ENCODE measurements around the gene KCNRG.
"Not testable (repeated sequence)": the region's sequence is repeated elsewhere in the genome, so short reads cannot be mapped to it uniquely, and the experiment has no call there.

KCNRG gene

DNA sequence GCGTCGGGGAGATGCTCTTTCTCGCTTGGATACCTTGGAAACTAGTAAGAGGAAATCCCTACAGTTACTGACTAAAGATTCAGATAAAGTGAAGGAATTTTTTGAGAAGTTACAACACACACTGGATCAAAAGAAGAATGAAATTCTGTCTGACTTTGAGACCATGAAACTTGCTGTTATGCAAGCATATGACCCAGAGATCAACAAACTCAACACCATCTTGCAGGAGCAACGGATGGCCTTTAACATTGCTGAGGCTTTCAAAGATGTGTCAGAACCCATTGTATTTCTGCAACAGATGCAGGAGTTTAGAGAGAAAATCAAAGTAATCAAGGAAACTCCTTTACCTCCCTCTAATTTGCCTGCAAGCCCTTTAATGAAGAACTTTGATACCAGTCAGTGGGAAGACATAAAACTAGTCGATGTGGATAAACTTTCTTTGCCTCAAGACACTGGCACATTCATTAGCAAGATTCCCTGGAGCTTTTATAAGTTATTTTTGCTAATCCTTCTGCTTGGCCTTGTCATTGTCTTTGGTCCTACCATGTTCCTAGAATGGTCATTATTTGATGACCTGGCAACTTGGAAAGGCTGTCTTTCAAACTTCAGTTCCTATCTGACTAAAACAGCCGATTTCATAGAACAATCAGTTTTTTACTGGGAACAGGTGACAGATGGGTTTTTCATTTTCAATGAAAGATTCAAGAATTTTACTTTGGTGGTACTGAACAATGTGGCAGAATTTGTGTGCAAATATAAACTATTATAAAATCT lies 2.7 kb upstream of the KCNRG start:
- DNase-seq: no peak

GRCh38 chr13:50014386-50014785 lies 858 bp upstream of the KCNRG start:
- no peak for DNase-seq

GRCh38 chr13:50015750-50016149 lies 506 bp downstream of the KCNRG start:
- no peak for DNase-seq

DNA sequence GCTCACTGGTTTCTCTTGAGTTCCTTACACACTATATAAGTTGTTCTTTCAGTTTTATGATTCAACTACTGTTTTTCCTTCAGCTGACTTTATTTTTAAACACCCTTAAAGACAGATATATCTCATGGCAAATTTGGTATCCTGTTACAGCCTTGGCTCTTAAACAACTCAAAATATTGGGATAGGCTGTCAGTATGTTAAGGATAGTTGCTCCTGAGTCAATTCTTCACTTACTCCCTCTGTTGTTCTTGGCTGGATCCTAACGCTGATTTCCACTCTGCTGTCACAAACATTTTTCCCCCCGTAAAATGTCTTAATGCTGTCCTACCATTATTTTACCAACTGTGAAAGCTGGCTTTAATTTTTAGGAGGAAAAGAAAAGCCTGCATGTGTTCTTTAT lies 1.2 kb downstream of the KCNRG start:
- DNase-seq: no peak

DNA sequence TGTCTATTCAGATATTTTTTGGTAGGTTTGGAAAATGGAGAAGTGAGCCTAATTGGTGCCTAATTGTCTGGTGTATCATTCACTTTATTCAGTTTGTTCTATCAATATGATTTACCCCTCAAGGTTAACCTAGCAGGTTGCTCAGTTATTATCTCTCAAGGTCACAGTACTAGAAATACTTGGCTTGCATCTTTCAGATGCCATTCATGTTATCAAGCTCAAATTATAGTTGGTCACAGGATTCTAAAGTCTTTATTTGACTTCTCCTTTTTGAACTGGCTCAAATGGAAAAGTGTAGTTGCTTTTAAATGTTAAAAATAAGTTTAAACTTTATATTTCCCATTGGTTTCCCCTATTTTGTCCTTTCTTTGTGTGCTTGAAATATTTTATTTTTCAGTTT lies 2.6 kb downstream of the KCNRG start:
- DNase-seq: no peak

DNA sequence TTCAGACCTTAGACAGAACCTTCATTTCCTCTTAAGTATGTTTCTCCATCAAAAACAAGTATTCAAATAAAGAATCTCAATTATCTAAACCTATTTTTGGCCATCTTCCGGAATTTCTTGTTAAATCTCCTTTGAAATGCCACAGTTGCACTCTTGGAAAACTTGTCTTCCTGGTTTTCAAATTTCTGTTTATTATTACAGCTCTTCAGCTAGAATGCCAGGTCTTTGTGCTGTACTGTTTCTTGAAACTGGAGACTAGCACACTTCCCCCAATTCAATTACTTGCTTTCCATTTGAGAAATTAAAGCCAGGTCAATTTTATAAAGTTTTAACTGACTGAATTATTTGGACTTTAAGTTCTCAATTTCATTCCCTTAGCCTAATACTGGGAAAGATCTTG lies 10.2 kb downstream of the KCNRG start:
- DNase-seq: no peak

DNA sequence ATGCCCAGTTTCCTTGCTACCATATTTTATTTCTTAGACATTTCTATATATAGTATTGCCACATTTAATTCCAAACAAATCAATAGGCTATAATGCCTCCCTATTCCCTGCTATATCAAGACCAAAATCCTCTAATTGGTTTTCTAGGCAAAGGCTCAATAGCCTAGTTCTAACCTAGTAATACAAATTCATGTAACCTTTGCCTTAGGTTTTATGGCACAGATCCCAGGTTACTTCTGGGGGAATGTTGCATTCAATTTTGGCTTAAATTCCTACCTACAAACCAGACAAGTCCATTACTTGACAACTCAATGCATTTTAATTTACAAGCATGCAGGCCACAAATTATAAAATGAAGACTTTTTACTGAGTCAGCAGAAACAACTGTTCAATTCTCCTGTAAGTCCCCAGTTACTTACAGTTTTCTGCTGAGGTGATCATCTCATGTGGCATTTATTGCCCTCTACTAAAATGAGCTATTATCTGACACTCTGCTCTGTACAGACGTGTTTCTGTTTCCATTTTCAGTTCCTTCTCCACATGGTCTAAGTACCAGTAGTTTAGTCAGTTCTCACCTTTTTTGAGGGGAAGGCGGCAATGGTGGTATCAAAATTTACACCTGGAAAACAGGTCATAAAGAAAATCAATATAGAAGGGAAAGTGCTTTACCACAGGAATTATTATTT lies 11.7 kb downstream of the KCNRG start:
- no peak for DNase-seq

DNA sequence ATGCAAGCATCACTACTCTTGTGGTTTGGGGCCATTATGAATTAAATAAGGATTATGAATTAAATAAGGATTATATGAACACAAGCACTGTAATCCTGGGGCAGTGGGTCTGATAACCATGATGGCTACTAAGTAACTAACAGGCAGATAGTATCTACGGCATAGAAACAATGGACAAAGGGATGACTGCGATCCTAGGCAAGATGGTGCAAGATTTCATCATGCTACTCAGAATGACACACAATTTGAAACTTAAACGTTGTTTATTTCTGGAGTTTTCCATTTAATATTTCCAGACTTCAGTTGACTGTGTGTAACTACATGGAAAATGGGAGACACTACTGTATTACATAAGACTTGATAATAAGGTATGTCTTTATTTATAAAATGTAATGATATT lies 15.1 kb downstream of the KCNRG start:
- no peak for DNase-seq

- DNase-seq: no peak
Measured at GRCh38 chr13:50033725-50034124, 18.5 kb downstream of the KCNRG start.

- DNase-seq: no peak
Measured at GRCh38 chr13:50037788-50038187, 22.5 kb downstream of the KCNRG start.

- DNase-seq: no peak
Measured at GRCh38 chr13:50038266-50038665, 23.0 kb downstream of the KCNRG start.

DNA sequence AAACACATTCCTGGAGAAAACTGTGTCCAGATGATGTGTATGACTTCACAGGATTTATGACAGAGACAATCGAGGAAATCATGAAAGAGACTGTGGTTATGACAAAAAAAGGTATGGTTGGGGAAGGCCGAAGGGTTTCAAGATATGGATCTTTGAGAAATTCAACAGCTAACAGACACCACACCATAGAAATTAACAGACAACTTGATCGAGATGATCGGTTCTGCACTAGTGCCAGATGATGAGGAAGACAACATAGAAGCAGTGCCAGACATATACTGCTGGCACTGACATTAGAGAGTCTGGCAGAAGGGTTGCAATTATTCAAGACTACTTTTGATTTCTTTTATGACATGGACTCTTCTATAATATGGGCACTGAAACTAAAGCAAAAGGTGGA lies 37.2 kb downstream of the KCNRG start:
- no peak for DNase-seq

GRCh38 chr13:50053844-50054243 lies 38.6 kb downstream of the KCNRG start:
- no peak for DNase-seq

DNA sequence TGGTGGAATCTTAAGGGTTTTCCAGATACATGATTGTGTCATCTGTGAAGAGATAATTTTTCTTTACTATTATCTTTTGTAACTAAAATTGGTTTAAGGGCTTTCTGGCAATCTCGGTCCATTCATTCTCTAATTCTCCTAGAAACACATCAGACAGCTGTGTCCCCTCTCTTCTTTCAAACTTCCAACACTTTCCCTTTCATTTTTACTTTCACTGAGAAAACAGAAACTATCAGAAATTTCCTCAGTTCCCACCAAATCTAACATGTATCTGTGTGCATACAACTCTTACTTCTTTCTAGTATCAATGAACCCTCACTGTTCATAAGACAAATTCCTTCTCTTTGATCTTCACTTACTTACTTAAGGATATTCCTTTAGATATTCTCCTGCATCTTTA lies 40.2 kb downstream of the KCNRG start:
- DNase-seq: no peak

DNA sequence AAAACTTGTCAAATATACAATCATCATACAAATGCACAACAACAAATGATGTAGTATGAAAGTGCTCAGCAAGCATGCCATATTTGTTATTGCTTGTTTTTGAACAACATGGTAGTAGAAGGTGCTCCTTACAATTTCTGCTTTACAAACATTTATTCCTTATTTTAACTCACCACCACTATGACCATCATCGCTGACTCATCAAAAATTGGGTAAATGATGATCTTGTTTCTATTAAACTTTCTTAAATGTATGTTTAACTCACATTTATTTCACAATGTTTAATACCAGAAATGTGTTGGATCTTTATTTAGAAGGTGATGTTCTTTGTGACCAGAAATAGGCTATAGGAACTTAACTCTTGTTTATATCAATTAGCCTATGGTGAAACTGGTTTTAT lies 45.5 kb downstream of the KCNRG start:
- no peak for DNase-seq

- not testable (repeated sequence) for DNase-seq
Measured at GRCh38 chr13:50062336-50062735, 47.1 kb downstream of the KCNRG start.

GRCh38 chr13:50065712-50066111 lies 50.5 kb downstream of the KCNRG start:
- no peak for DNase-seq

GRCh38 chr13:50068508-50068907 lies 53.3 kb downstream of the KCNRG start:
- DNase-seq: no peak

DNA sequence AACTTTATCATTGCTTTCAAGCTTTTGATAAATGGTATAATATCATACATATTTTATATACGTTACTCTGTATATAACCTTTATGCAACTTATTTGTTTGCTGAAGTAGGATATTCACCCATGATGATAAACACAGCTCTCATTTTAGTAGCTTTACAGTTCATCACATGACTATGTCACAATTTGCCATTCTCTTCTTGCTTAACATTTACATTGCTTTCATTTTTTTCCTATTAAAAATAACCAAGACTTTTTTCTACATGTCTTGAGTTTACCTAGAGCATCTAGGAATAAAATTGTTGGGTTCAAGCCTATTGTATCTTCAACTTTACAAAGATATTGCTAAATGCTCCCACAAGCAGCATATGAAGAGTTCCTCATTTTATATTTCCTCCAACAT lies 54.0 kb downstream of the KCNRG start:
- DNase-seq: no peak

DNA sequence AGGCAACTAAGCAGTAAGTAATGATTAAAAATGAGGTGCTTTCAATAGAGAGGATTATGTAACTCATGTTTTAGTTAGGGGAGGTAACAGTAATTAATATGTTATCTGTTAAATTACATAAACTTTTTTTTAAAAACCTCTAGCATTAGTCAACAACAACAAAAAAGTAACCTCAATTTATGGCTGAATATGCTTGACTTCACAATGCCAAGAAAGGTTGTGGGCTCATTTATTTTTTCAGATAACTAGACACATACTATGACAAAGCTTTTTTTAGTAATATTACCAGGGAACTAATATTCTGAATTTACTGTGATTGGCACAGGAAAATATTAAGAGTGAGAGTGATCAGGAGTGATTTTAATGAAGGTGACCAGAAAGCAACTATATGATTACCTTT lies 54.9 kb downstream of the KCNRG start:
- DNase-seq: no peak
